Activated CD4-positive, CD25-positive, alpha-beta regulatory T cell (primary cell): Measurements from ENCODE around the gene GPR50.

ENCODE experiments used
- DNase-seq, 4 experiments: peaks; one replicate each; lab custom pipeline; 2025; lab: John Stamatoyannopoulos, UW

Gene GPR50

DNA sequence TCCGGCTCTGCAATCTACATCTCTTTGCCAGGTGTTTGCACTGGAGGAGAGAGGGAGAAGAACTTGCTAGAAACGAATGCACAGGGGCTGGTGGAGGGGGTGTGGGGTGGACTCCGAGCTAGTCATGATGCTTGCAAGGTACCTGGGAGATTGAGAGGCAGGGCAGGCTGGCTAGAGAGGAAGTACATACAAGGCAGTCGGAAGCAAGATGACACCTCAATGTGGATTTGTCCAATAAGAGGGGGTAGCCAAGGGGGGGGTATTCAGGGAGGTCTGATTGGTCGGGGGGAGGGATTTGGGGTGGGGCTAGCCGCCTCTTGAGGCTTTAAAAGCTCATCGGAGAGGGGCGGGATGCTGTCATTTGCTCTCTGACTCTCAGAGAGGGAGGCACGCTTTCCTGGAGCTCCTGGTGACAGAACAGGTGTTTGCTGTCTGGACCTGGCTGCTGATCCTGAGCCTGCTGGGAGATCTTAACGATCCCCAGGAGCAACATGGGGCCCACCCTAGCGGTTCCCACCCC, at the start of gene GPR50:
GPR50 (plus strand) TSS at position 354 of the 520 bp plus-strand sequence; CDS start at position 492, 138 bp downstream.
- DNase-seq = no peak

DNA sequence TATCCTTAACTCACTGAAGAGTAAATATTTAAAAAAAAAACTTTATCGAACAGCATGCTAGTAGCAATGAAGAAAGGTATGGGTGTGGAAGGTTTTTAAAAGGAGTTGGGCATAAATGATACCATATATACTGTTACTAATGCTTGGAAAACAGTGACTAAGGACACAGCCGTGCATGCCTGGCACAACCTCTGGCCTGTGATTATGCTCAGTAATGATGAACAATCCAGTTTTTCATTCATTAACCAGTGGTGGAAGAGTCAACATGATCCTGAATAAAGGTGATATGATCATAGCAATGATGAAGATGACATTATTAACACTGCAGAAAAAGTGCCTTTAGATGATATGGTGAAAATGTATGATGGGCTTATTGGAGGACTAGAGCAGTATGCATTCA, 43.9 kb upstream of the GPR50 start:
- DNase-seq = no peak

DNA sequence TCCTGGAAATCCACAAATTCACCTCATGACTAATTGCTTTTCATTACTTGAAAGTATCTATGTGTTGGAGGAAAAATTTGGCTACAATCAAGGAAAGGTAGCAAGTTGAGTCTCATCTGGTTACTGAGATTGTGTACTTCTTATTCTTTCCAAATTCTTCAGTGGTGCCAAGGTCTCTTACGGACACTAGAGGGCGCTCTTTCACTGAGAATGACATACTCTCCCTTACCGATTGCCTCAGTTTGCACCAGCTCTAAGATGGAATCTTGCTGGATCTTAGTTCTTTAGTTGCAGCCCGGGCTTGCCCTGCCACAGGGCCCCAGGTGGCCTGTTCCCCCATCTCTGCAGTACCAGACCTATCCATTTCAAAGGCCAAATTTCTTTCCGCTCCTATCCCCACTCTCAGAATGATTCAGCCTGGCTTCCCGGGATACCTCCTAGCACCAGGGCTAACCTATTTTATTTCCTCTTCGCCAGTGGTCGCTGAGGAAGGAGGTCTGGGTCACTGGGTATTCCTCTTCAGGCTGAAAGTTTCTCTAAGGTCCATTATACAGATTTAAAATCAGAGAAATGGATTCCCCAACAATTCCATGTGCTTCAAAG, 24.6 kb upstream of the GPR50 start:
- no peak for DNase-seq

GRCh38 chrX:151153086-151153485, 23.3 kb upstream of the GPR50 start:
- no peak for DNase-seq

DNA sequence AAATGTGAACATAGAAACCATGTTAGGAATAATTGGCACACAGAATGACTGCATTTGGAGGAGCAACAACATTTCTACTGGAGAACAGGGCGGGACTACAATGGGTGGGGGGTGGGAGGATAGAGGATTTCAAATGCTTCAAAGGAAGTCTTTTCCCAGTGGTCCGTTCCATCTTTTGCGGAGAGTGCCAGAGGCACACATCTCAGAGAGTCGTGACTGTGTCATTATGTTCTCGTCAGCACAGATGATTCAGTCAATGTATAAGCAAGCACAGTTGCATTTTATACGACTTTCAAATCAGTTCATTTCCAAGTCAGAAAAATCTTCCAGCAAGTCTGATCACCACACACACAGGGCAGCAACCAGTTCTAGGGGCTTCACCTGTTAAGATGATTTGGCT, 22.7 kb upstream of the GPR50 start:
- no peak for DNase-seq

DNA sequence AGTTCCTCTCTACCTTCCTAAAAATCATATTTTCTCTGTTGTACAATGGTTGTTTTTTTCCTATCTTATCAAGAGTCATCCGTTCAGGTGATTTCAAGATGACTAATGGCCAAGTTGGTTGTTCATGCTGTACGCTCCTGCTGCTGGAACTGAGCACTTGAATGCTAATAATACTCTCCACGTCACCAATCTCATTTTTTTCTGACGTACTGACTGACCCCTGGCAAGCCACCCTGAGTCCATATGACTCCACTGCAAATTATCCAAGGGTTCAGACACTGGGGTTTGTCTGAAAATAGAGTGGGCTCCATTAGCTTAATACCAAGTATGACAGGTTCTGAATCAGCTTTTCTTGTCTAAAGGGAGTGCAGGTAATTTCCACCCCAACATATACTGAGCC, 21.1 kb upstream of the GPR50 start:
- no peak for DNase-seq

GRCh38 chrX:151161690-151162089, 14.7 kb upstream of the GPR50 start:
- no peak for DNase-seq

- no peak for DNase-seq
These were observed 8.5 kb upstream of the GPR50 start for GRCh38 chrX:151167791-151168345.

- DNase-seq = no peak
These were observed 6.6 kb upstream of the GPR50 start for GRCh38 chrX:151169783-151170182.

DNA sequence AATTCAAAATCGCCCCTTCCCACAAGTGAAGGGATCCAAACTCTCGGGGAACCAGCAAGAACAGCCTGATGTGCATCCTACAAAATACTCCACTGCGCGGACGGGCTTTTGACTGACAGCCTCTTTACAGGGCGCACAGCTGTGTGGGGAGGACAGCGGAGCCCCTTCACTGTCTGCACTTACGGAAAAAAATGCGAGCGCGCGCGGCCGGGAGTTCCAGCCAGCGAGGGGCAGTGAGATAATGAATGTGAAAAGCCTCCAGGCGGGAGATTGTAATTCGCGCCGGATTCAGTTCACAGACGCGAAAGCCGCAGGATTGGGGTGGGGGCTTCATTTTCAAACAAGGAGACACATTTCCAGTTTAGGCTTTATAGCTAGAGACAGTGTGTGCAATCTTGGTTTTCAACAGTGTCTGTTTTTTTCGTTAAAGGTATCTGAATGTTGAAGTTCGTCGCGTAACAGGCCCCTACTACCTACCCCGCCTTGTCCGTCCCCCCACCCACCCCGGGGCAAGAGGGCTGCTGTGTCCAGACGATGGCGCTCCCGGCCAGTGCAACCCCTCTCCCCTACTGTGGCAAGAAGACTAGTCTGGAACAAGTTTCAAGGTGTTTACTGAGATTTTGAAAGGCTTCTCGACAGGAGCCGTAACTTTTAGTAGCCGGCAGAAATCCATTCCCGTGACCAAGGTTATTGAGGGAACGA, 1.7 kb upstream of the GPR50 start:
- no peak for DNase-seq

GRCh38 chrX:151175283-151176062, 911 bp upstream of the GPR50 start:
- no peak for DNase-seq

DNA sequence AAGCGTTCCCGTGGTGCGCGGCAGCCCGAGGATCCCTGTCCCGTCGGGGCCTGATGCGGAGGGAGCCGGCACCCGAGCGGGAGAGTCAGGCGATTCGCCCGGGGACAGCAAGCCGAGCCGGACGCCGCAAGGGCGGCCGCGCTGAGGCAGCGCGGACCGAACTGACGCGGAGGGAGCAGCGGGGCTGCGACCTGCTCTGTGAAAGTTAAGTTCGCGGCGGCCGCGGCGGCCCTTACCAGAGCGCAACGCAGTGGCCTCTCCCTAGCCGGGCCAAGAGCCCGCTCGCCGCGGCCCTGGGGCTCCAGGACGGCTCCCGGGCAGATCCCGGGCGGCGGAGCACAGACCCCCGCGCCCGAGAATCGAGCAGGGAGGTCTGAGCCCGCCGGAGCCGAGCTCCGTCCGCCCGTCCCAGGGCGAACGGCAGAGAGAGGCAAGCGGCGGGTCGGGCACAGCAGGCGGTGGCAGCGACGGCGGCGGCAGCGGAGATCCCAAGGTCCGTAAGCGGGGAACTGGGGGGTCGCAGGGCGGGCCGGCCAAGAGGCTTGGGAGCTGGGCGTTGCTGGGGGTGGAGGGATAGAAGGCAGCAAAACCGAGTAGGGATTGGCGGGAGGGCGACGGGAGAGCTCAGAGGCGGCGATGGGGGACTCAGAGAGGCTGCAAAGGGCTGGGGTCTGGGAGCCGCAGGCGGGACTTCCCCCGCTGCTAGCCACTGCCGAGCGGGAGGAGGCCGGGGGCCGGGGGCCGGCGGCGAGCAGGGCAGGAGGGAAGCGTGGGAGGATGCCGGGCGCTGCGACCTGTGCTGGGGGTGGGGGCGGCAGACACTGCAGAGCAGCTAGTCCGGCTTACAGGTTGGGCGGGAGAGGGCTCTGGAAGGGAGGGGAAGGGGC, 1.0 kb downstream of the GPR50 start:
- DNase-seq = no peak

DNA sequence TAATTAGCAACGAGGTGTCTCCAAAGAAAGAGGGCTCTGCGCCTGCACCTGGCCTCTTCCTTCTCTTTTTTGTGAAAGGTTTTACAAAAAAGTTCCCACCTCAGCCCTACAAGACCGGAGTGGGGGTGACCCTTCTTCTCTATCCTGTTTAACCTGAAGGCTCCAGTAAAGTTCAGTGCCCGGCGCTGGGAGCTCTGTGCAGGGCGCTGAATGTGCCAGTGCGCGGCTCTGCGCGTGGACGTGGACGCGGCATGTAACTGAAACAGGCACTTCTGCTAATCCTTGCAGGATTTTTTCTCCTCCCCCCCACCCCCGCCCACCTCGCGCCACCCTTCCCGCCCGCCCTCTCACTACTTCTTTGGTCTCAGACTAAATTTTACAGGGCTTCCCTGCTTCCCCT, 2.4 kb downstream of the GPR50 start:
- DNase-seq = no peak

- DNase-seq = no peak
These were observed 4.0 kb downstream of the GPR50 start for GRCh38 chrX:151180400-151180799.

DNA sequence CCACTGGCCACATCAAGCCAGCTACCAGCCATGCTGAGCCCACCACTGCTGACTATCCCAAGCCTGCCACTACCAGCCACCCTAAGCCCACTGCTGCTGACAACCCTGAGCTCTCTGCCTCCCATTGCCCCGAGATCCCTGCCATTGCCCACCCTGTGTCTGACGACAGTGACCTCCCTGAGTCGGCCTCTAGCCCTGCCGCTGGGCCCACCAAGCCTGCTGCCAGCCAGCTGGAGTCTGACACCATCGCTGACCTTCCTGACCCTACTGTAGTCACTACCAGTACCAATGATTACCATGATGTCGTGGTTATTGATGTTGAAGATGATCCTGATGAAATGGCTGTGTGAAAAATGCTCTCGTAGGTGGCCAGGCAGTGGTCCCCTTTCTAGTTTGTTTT, 4.7 kb downstream of the GPR50 start:
- no peak for DNase-seq

DNA sequence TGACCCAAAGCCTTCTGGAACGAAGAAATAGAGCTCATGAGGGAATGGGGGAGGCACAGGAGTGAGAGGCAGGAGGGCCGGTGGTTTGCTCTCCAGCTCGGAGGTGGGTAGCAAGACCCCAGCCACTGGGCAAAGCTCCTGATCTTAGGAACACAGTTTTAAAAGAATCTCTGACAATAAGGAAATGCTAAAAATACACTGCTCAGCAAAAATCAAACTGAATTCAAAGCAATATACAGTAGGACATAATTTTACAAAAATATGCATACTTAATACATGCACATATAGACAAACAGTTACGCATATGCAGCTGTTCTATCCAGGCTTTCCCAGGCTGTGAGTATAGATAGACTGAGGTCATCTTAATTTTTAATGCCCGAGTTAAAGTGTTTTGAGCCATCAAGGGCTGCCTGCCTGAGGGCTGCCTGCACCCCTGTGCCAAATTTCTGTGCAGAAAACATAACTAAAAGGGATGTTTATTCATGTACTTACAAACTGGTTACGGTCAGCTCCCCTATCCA, 6.9 kb downstream of the GPR50 start:
- no peak for DNase-seq

GRCh38 chrX:151183912-151184565, 7.7 kb downstream of the GPR50 start:
- no peak for DNase-seq

- no peak for DNase-seq
These were observed 8.3 kb downstream of the GPR50 start for GRCh38 chrX:151184705-151185104.

- no peak for DNase-seq
These were observed 30.5 kb downstream of the GPR50 start for GRCh38 chrX:151206871-151207270.

DNA sequence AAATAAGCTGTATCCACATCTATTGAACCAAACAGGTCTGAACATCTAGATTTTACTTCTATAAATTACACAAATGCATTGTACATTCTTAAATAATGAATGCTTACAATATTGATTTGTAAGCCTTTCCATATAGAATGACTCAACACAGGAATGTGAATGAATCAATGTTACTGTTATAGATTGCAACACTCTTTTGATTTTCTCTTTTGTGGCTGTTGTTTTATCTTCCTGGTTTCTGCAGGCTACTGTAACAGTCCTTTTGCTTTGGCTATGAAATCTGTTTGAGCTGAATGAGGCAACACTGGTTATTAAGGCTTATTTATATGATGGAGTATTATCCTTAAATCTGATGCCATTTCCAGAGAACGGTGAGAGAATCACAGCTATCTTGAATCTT, 49.5 kb downstream of the GPR50 start:
- no peak for DNase-seq

DNA sequence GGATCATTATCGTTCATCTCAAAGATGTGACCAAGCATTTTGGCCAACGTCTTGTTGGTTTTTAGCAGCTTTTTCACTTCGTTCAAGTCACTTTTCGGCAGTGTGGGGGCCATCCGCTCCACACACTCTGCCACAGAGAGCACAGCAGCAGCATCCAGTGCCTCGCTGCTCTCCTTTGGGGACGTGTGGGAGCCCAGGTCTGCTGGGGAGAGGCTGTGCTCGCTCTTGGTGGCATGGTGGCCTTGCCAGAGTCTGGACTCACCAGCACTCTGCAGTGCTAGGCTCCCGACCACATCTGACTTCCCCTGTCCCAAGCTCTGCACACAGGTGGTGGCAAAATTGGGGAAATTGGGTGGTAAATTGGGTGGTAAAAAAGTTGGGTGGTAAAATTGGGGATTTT, 50.6 kb downstream of the GPR50 start:
- no peak for DNase-seq
